Activated naive CD8-positive, alpha-beta T cell treated with anti-CD3 and anti-CD28 coated beads, Interleukin-2, amount 10 ng/mL, durations not matched to agents 7 days and 5 days (primary cell): ENCODE results near the gene CCDC158. TPM values are rescaled to one million over a fixed set of nuclear protein-coding genes. Genes with fewer than 3 reads are reported as not detected.
"Not testable (repeated sequence)": the region's sequence is repeated elsewhere in the genome, so short reads cannot be mapped to it uniquely, and the experiment has no call there.

Source experiments
- ATAC-seq: fragments of 150-1000 bp; cut with Tn5 transposase; one replicate; pipeline ENCODE4 v1.10.0; 2021; ENCODE audit warnings: low read depth, moderate library complexity
- POLR2A ChIA-PET: fragments of 350-600 bp; sonication (Branson Sonifier 250); formaldehyde crosslinking; loops from one replicate; lab custom pipeline; 2021; ENCODE audit warnings: antibody characterized with exemption; lab: Charles Lee
- DNase-seq: peaks from one replicate; pipeline ENCODE4 v3.0.0; 2021
- H3K27ac Mint-ChIP-seq: one replicate; pipeline ENCODE4 v1.8.0; 2022; ENCODE audit warnings: mild to moderate bottlenecking, mixed read lengths
- H3K27me3 Mint-ChIP-seq: one replicate; pipeline ENCODE4 v1.8.0; 2022; ENCODE audit warnings: mild to moderate bottlenecking, moderate library complexity, mixed read lengths
- H3K36me3 Mint-ChIP-seq: one replicate; pipeline ENCODE4 v1.8.0; 2021; ENCODE audit warnings: mild to moderate bottlenecking, mixed read lengths
- H3K4me1 Mint-ChIP-seq: one replicate; pipeline ENCODE4 v1.8.0; 2021; ENCODE audit warnings: mixed read lengths
- H3K4me3 Mint-ChIP-seq: one replicate; pipeline ENCODE4 v1.8.0; 2022; ENCODE audit warnings: mild to moderate bottlenecking, moderate library complexity, mixed read lengths
- H3K9me3 Mint-ChIP-seq: one replicate; pipeline ENCODE4 v1.8.0; 2021; ENCODE audit warnings: mixed read lengths
- total RNA-seq, 2 experiments: library from RNA; stranded (reverse); gene quantifications; one replicate each; pipeline ENCODE4 v1.2.3, GENCODE V29; 2021

The CCDC158 gene
- total RNA-seq, 2 experiments from 2014 or later, result not detected

DNA sequence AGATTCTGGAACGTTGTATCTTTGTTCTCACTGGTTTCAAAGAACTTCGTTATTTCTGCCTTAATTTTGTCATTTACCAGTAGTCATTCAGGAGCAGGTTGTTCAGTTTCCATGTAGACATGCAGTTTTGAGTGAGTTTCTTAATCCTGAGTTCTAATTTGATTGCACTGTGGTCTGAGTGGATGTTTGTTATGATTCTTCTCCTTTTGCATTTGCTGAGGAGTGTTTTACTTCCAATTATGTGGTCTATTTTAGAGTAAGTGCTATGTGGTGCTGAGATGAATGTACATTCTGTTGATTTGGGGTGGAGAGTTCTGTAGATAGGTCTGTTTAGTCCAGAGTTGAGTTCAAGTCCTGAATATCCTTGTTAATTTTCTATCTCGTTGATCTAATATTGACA is 133.1 kb downstream of the CCDC158 start:
- H3K27ac Mint-ChIP-seq, POLR2A ChIA-PET, H3K9me3 Mint-ChIP-seq, H3K4me3 Mint-ChIP-seq, H3K4me1 Mint-ChIP-seq, DNase-seq, ATAC-seq, H3K36me3 Mint-ChIP-seq: not testable (repeated sequence)
- H3K27me3 Mint-ChIP-seq, result peaks cover 19% of the 10 kb centered on the region

DNA sequence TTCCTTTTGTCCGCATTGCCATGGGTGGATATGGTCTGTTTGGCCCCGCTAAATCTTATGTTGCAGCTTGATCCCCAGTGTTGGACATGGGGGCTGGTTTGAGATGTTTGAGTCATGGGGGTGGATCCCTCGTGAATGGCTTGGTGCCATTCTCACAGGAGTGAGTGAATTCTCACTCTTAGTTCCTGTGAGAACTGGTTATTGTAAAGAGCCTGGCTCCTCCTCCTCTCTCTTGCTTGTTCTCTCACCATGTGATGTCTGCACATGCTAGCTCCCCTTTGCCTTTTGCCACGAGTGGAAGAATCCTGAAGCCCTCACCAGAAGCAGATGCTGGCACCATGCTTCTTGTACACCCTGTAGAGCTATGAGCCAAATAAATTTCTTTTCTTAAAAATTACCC is 137.0 kb downstream of the CCDC158 start:
- no peak for ATAC-seq
- Mint-ChIP-seq H3K4me1 (no peaks in the 10 kb centered on the region), H3K27me3 (peaks cover 15% of the 10 kb centered on the region)

DNA sequence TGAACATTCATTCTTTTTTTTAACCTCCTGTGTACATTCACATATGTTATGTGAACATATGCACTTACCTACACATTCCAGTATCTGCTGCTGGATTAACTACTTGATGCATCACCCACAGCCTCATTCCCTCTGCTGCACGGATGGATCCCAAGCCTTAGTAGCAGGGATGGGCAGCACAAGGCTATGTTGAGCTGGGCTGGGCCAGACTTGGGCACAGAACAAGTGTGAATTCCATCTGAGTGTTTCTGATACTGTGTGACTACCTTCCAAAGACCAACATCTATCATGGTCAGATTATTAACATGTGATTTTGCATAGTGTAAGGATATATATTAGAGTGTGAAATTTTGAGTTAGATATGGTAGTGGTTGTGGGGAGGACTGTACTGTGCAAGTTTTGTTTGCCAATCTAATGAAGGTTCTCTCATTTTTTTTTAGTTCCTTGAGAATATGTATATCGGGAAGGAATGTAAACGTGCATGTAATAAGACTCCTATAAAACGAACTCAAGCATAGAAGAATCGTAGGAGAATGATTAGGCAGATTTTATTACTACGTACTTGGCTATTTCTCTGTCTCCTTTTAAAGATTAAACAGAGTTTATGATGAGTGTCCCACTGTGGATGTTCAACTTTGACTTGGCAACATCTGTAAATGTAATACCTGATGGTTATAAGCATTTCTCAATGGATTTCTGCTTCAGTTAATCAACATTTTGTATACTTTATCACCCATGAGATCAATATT is 137.8 kb downstream of the CCDC158 start:
- Mint-ChIP-seq H3K9me3 (peaks cover 4% of the 10 kb centered on the region), H3K36me3 (no peaks in the 10 kb centered on the region), H3K4me3 (no peak overlapping the region), H3K27ac (no peak overlapping the region), H3K27me3 (peaks cover 13% of the 10 kb centered on the region), H3K4me1 (no peaks in the 10 kb centered on the region)
- ATAC-seq (no peak), DNase-seq (no peak)
- POLR2A ChIA-PET, result no interaction called here

More for the DNA sequence above, 137.0 kb downstream of the CCDC158 start:
- H3K9me3 Mint-ChIP-seq, result peaks cover 4% of the 10 kb centered on the region
- no peak for DNase-seq
- H3K4me3 Mint-ChIP-seq, result no peak overlapping the region
- POLR2A ChIA-PET, result no interaction called here
- no peaks in the 10 kb centered on the region for H3K36me3 Mint-ChIP-seq
- H3K27ac Mint-ChIP-seq, result no peak overlapping the region

DNA sequence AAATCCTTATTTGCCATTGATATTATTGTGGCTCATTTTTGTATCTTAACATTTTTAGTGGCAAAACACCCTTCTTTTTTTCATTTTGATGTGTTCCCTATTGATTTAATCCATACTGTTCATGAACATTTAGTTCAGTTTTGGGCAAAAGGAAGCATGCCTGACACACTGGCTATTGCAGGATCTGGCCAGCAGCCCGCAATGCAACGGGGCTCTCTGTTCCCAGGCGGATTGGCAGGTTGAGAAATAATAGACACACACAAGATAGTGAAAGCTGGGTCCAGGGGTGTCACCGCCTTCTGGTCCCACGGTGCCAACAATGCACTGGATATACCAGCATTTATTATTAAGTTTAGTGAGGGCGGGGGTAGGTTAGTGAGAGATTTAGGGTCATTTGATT is 139.3 kb downstream of the CCDC158 start:
- ATAC-seq, H3K4me3 Mint-ChIP-seq, POLR2A ChIA-PET, H3K9me3 Mint-ChIP-seq, H3K27ac Mint-ChIP-seq, DNase-seq, H3K36me3 Mint-ChIP-seq, H3K4me1 Mint-ChIP-seq, H3K27me3 Mint-ChIP-seq: not testable (repeated sequence)

DNA sequence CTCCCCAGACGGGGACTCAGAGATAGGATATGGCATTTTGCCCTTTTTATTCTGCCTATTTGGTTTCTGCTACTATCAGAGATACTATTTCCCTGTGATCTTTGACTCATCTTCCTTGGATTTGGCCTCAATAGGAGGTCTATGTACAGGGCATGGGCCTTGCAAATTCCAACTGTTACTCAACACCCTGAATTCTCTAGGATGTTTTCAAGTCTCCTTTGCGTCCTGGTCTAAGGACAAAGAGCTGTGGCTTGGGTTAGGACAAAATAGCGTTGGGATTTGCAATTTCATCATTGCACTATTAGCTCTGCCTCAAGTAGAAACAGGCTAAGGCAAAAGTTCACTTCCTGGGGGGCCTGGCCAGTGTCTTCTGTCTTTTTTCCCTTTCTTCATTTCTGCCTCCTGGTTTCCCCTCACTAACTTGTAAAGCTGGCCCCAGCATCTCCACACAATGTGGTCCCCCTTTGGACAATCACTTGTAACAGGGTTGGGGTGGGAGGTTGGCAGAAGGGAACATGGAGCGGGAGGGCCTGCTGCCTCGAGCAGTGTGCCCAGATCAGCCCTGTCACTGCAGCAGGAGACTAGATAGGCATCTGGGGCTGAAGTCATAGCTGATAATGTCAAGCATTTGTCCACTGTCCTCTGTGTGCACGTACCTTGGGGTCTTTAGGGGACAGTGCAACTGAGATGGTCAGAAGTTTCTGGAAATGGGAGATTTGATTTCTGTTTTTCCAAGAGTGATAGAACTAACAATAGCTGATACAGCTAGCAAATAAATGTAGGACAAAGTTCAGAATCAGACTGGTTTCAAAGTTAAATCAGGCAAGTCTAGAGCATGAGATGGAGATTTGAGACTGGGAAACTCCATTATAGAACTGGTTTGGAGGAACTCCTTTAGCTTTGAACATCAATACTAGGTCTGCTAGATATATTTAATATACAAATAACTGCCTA is 140.2 kb downstream of the CCDC158 start:
- H3K36me3 Mint-ChIP-seq, result no peaks in the 10 kb centered on the region
- H3K27me3 Mint-ChIP-seq, result peaks cover 13% of the 10 kb centered on the region
- no peak overlapping the region for H3K27ac Mint-ChIP-seq
- peaks cover 2% of the 10 kb centered on the region for H3K4me1 Mint-ChIP-seq
- POLR2A ChIA-PET, result no interaction called here
- no peaks in the 10 kb centered on the region for H3K9me3 Mint-ChIP-seq
- DNase-seq, result no peak
- no peak for ATAC-seq
- no peak overlapping the region for H3K4me3 Mint-ChIP-seq

DNA sequence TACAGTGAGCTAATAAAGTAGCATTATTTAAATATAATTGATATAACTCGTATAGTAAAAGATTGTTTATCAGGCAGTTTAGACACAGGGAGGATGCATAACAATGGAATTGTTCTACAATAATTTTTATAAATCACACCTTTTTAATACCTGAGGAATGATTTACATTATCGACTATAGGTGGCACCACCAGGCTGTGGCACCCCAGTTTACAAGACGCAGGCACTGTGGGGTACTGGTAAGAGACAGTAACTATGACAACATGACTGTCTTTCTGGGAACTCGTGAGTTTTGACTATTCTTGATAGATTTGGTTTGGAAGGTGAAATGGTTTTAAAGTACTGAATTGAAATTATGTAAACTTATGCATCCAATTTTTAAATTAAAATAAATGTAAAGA is 141.5 kb downstream of the CCDC158 start:
- ATAC-seq (no peak), DNase-seq (no peak)
- H3K4me1 Mint-ChIP-seq, result peaks cover 2% of the 10 kb centered on the region
- H3K27ac Mint-ChIP-seq, result no peak overlapping the region
- POLR2A ChIA-PET, result no interaction called here
- H3K4me3 Mint-ChIP-seq, result no peak overlapping the region
- no peaks in the 10 kb centered on the region for H3K9me3 Mint-ChIP-seq
- no peaks in the 10 kb centered on the region for H3K36me3 Mint-ChIP-seq
- H3K27me3 Mint-ChIP-seq, result peaks cover 18% of the 10 kb centered on the region

GRCh38 chr4:76278583-76278982 is 142.4 kb downstream of the CCDC158 start:
- Mint-ChIP-seq H3K36me3 (no peaks in the 10 kb centered on the region), H3K27me3 (peaks cover 21% of the 10 kb centered on the region), H3K4me3 (no peak overlapping the region), H3K4me1 (peaks cover 2% of the 10 kb centered on the region), H3K27ac (no peak overlapping the region), H3K9me3 (no peaks in the 10 kb centered on the region)
- DNase-seq (no peak), ATAC-seq (no peak)
- POLR2A ChIA-PET, result no interaction called here

- Mint-ChIP-seq H3K27ac (no peak overlapping the region), H3K4me1 (peaks cover 2% of the 10 kb centered on the region), H3K27me3 (peaks cover 21% of the 10 kb centered on the region), H3K36me3 (no peaks in the 10 kb centered on the region), H3K4me3 (no peak overlapping the region), H3K9me3 (no peaks in the 10 kb centered on the region)
- no peak for DNase-seq
- no peak for ATAC-seq
- POLR2A ChIA-PET, result no interaction called here
These were observed 143.3 kb downstream of the CCDC158 start for GRCh38 chr4:76277667-76278066.

DNA sequence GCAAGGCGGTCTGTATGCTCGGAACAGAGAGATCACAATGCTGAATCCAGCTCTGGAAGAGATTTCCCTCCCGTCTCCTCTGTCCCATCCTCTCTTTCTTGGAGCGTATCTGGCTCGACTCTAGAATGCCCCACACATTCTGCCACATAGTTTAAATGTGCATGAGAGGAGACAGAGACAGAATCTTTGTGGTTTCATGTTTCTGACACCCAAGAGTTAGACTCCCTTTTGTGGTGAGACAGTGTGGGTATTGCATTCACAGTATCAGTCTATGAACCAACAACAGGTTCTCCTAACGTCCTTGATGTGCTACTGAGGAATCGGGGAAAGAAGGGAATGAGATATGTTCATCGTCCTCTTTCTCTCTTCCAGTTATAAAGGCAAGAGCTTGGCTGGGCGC is 144.1 kb downstream of the CCDC158 start:
- POLR2A ChIA-PET, result no interaction called here
- Mint-ChIP-seq H3K36me3 (no peaks in the 10 kb centered on the region), H3K9me3 (no peaks in the 10 kb centered on the region), H3K4me1 (peaks cover 2% of the 10 kb centered on the region), H3K27me3 (peaks cover 21% of the 10 kb centered on the region), H3K27ac (no peak overlapping the region), H3K4me3 (no peak overlapping the region)
- DNase-seq (no peak), ATAC-seq (no peak)

DNA sequence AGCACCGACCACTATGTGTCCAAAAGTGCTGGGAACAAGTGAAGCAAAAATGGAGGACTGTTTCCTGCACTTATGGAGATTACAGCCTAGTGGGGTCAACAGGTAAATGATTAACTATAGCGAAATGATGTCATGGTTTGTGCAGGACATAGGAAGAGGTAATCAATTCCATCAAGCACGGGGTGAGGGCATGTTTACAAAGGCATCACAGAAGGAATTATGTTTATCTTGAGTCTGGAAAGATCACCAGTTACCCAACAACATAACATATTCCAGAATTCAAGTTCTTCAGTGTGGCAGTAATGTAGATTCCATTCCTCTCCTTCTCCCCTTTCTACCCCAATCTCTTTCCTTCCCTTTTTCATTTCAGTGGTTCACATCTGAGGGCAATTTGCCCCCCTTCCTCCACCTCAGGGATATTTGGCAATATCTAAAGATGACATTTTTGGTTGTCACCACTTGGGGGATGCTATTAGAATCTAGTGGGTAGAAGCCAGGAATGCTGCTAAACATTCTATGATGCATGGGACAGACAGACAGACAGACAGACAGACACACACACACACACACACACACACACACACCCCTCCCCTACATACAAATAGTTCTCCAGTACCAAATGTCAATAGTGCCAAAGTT is 145.3 kb downstream of the CCDC158 start:
- H3K9me3 Mint-ChIP-seq, result no peaks in the 10 kb centered on the region
- H3K36me3 Mint-ChIP-seq, result no peaks in the 10 kb centered on the region
- POLR2A ChIA-PET, result no interaction called here
- DNase-seq (no peak), ATAC-seq (no peak)
- peaks cover 2% of the 10 kb centered on the region for H3K4me1 Mint-ChIP-seq
- H3K27me3 Mint-ChIP-seq, result peaks cover 18% of the 10 kb centered on the region
- H3K4me3 Mint-ChIP-seq, result no peak overlapping the region
- H3K27ac Mint-ChIP-seq, result no peak overlapping the region

GRCh38 chr4:76272999-76273398 is 147.9 kb downstream of the CCDC158 start:
- POLR2A ChIA-PET, result no interaction called here
- DNase-seq, result no peak
- Mint-ChIP-seq H3K27me3 (peaks cover 18% of the 10 kb centered on the region), H3K27ac (no peak overlapping the region), H3K4me1 (peaks cover 2% of the 10 kb centered on the region), H3K9me3 (no peaks in the 10 kb centered on the region), H3K36me3 (no peaks in the 10 kb centered on the region), H3K4me3 (no peak overlapping the region)
- no peak for ATAC-seq

GRCh38 chr4:76272582-76272981 is 148.4 kb downstream of the CCDC158 start:
- Mint-ChIP-seq H3K4me3 (no peak overlapping the region), H3K27me3 (peaks cover 18% of the 10 kb centered on the region), H3K27ac (no peak overlapping the region), H3K36me3 (no peaks in the 10 kb centered on the region), H3K9me3 (no peaks in the 10 kb centered on the region), H3K4me1 (peaks cover 2% of the 10 kb centered on the region)
- no peak for ATAC-seq
- POLR2A ChIA-PET, result no interaction called here
- no peak for DNase-seq

- no peak overlapping the region for H3K27ac Mint-ChIP-seq
- no peaks in the 10 kb centered on the region for H3K9me3 Mint-ChIP-seq
- H3K4me1 Mint-ChIP-seq, result peaks cover 2% of the 10 kb centered on the region
- no peaks in the 10 kb centered on the region for H3K36me3 Mint-ChIP-seq
- peaks cover 18% of the 10 kb centered on the region for H3K27me3 Mint-ChIP-seq
- H3K4me3 Mint-ChIP-seq, result no peak overlapping the region
- POLR2A ChIA-PET, result no interaction called here
- DNase-seq (no peak), ATAC-seq (no peak)
These were observed 148.9 kb downstream of the CCDC158 start for GRCh38 chr4:76272073-76272472.
